ENCODE data around the gene PSRC1.

DNA sequence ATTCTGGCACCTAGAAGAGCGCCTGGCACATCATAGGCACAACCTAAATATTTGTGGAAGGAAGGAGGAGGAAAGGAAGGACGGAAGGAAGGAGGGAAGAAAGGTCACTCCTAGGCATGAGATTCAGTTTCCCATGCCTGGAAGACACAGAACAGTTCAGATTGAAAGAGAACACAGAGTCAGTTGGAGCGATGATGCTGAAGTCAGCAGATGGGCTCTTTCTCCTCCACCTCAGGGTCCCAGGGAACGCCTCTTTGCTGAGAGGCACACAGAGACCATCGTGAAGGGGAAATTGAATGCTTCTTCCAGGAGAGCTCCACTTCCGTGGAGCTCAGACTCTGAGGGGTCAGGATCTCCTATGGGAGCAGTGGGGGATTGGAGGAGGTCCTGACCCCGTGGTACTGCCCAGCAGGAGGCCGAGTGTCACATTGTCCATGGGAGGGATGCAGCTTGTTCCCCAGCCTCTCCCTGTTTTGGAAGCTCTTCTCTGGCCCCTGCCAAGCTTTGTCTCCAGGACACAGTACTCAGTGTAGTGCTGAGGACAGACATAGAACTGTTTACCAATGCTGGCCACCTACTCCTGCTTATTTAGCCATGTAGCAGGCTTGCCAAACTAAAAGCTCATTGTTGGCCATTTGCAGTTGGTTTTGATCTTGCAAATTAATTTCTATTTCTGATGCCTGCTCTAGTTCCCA lies 21.4 kb upstream of the PSRC1 start:
- TF ChIP-seq, protein P1, sequence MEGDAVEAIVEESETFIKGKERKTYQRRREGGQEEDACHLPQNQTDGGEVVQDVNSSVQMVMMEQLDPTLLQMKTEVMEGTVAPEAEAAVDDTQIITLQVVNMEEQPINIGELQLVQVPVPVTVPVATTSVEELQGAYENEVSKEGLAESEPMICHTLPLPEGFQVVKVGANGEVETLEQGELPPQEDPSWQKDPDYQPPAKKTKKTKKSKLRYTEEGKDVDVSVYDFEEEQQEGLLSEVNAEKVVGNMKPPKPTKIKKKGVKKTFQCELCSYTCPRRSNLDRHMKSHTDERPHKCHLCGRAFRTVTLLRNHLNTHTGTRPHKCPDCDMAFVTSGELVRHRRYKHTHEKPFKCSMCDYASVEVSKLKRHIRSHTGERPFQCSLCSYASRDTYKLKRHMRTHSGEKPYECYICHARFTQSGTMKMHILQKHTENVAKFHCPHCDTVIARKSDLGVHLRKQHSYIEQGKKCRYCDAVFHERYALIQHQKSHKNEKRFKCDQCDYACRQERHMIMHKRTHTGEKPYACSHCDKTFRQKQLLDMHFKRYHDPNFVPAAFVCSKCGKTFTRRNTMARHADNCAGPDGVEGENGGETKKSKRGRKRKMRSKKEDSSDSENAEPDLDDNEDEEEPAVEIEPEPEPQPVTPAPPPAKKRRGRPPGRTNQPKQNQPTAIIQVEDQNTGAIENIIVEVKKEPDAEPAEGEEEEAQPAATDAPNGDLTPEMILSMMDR (IDR thresholded peaks at IDR 0.05): no peak
- TF ChIP-seq POLR2A (IDR thresholded peaks at IDR 0.05): no peak
